A549 (cell line): Measurements from ENCODE around the gene ATXN7L1. TPM values are rescaled to one million over a fixed set of nuclear protein-coding genes. Genes with fewer than 3 reads are reported as not detected.

ENCODE experiments used
- ATAC-seq, 2 experiments: fragments of 200-7000 bp in 1 of 2; fragments of >200 bp in 1 of 2; cut with Nextera tagmentation in 1 of 2; cut with Tn5 transposase in 1 of 2; 3 replicates each; pipeline versions ENCODE4 v1.8.0 to v1.9.1; 2018 to 2020; ENCODE audit warnings: mild to moderate bottlenecking in 1 of 2, moderate library complexity in 1 of 2
- CTCF ChIA-PET: fragments of 300-600 bp; sonication (Branson Sonifier 250); formaldehyde crosslinking; extraction: SDS; loops from one replicate; lab custom pipeline; 2021; ENCODE audit warnings: antibody characterized with exemption, inconsistent platforms; lab: Yijun Ruan, JAX
- POLR2A ChIA-PET: fragments of 350-600 bp; formaldehyde crosslinking; extraction: SDS; loops from one replicate; lab custom pipeline; 2021; ENCODE audit warnings: antibody characterized with exemption, inconsistent platforms; lab: Yijun Ruan, JAX
- DNase-seq, 2 experiments: peaks; one replicate each; pipeline versions ENCODE4 v3.0.0 to v3.0.0-alpha.2; 2011 to 2016; ENCODE audit warnings: low read depth in 1 of 2, low spot score in 1 of 2
- FAIRE-seq: peaks from 2 replicates; lab custom pipeline; 2011; peaks lifted over from hg19 to GRCh38; lab: Jason Lieb, UNC
- H3K27ac ChIP-seq, 2 experiments: fragments of >200 bp; sonication (Bioruptor Twin); formaldehyde crosslinking; 3 replicates each; pipeline ENCODE4 v1.5.1; 2016 to 2017
- H3K4me1 ChIP-seq: fragments of >200 bp; sonication (Bioruptor Twin); formaldehyde crosslinking; 3 replicates; pipeline ENCODE4 v1.6.1; 2016
- H3K4me2 ChIP-seq: fragments of >200 bp; sonication (Bioruptor Twin); formaldehyde crosslinking; 3 replicates; pipeline ENCODE4 v1.6.1; 2016
- H3K4me3 ChIP-seq: fragments of >200 bp; sonication (Bioruptor Twin); formaldehyde crosslinking; 3 replicates; pipeline ENCODE4 v1.5.1; 2016
- H3K9me3 ChIP-seq: fragments of >200 bp; sonication (Bioruptor Twin); formaldehyde crosslinking; 3 replicates; pipeline ENCODE4 v1.6.1; 2016
- CHD2 ChIP-seq: fragments of 150-350 bp; IDR thresholded peaks from 2 replicates; pipeline ENCODE4 v1.6.1; 2014; ENCODE audit warnings: low read length; ENCODE audit not compliant: partially characterized antibody
- CHD4 ChIP-seq: fragments of 200-600 bp; sonication (generic); IDR thresholded peaks from 2 replicates; pipeline ENCODE4 v1.6.1; 2016; ENCODE audit warnings: antibody characterized with exemption, mild to moderate bottlenecking, borderline replicate concordance
- CTCF ChIP-seq: fragments of >200 bp; sonication (Bioruptor Twin); formaldehyde crosslinking; IDR thresholded peaks from 3 replicates; pipeline ENCODE4 v1.5.1; 2016
- EHF ChIP-seq: fragments of 250-450 bp; sonication (Bioruptor Pico); IDR thresholded peaks from 2 replicates; pipeline ENCODE4 v1.5.0; 2020; ENCODE audit warnings: mild to moderate bottlenecking
- FOSL2 ChIP-seq, 2 experiments: fragments of 450-650 bp in 1 of 2; fragments of >200 bp in 1 of 2; sonication (Bioruptor Twin) in 1 of 2; formaldehyde crosslinking; IDR thresholded peaks; 2 replicates each; pipeline versions ENCODE4 v1.5.0 to v1.6.1; 2016 to 2020; ENCODE audit warnings: mild to moderate bottlenecking in 1 of 2, moderate library complexity in 1 of 2
- HES2 ChIP-seq: fragments of >200 bp; sonication (Bioruptor Twin); formaldehyde crosslinking; IDR thresholded peaks from 2 replicates; pipeline ENCODE4 v1.6.1; 2016
- HMGXB4 ChIP-seq: fragments of 250-450 bp; sonication (Bioruptor Pico); IDR thresholded peaks from 2 replicates; pipeline ENCODE4 v1.5.0; 2021; ENCODE audit warnings: mild to moderate bottlenecking, moderate library complexity, borderline replicate concordance
- HOXA7 ChIP-seq: fragments of 250-450 bp; sonication (Bioruptor Pico); IDR thresholded peaks from 2 replicates; pipeline ENCODE4 v1.5.0; 2020; ENCODE audit warnings: mild to moderate bottlenecking, moderate library complexity
- JUN ChIP-seq, 2 experiments: fragments of >200 bp; sonication (Bioruptor Twin); formaldehyde crosslinking; IDR thresholded peaks; 2 replicates in 1 of 2; 3 replicates in 1 of 2; pipeline ENCODE4 v1.6.1; 2016 to 2017
- KDM5A ChIP-seq: fragments of 200-600 bp; sonication (generic); IDR thresholded peaks from 2 replicates; pipeline ENCODE4 v1.6.1; 2016; ENCODE audit warnings: antibody characterized with exemption, mild to moderate bottlenecking
- MAFK ChIP-seq: fragments of 450-650 bp; IDR thresholded peaks from 2 replicates; pipeline ENCODE4 v1.6.1; 2014; ENCODE audit not compliant: partially characterized antibody
- MAZ ChIP-seq: fragments of 150-350 bp; IDR thresholded peaks from 2 replicates; pipeline ENCODE4 v1.6.1; 2014; ENCODE audit warnings: antibody characterized with exemption, low read depth, low read length, borderline replicate concordance
- MYC ChIP-seq: IDR thresholded peaks from 2 replicates; pipeline ENCODE4 v1.6.1; 2012; ENCODE audit warnings: mild to moderate bottlenecking, inconsistent platforms, low read length, improper control_type of control experiment, borderline replicate concordance
- POLR2A ChIP-seq: IDR thresholded peaks from 2 replicates; pipeline ENCODE4 v1.6.1; 2012; ENCODE audit warnings: mild to moderate bottlenecking, low read length
- RARB ChIP-seq: fragments of 250-450 bp; sonication (Bioruptor Pico); IDR thresholded peaks from 2 replicates; pipeline ENCODE4 v1.8.0; 2021; ENCODE audit warnings: mild to moderate bottlenecking, moderate library complexity
- RNF2 ChIP-seq: fragments of 200-600 bp; sonication (generic); IDR thresholded peaks from 2 replicates; pipeline ENCODE4 v1.6.1; 2016; ENCODE audit warnings: low read depth, mild to moderate bottlenecking, antibody characterized with exemption, moderate library complexity, borderline replicate concordance
- USF2 ChIP-seq: fragments of 450-650 bp; IDR thresholded peaks from 2 replicates; pipeline ENCODE4 v1.6.1; 2014; ENCODE audit warnings: antibody characterized with exemption
- ZC3H11A ChIP-seq: fragments of 450-650 bp; IDR thresholded peaks from 2 replicates; pipeline ENCODE4 v1.6.1; 2014; ENCODE audit warnings: antibody characterized with exemption, mild to moderate bottlenecking
- WGBS: methylation state at CpG from one replicate; pipeline ENCODE4 v1.1.6; 2017; ENCODE audit errors: missing lambda C conversion rate; 5-methylcytosine and 5-hydroxymethylcytosine counted together
- polyA plus RNA-seq, 4 experiments: library from polyadenylated mRNA; depleted of rRNA in 3 of 4; stranded (reverse); fragments of >200 nt; fragmentation: RNase III in 1 of 4; extraction: RNeasy Plus Mini Kit Qiagen cat#74134 plus additional on column Dnase treatment in 1 of 4; gene quantifications; 2 replicates in 3 of 4; 3 replicates in 1 of 4; pipeline ENCODE4 v1.2.3, GENCODE V29; 2011 to 2017

Gene ATXN7L1
- polyA plus RNA-seq, 2 of the 4 experiments (the other 2 are of a cell fraction) = 4.5 to 5.7 TPM

GRCh38 chr7:105577251-105577650 lies 299.1 kb downstream of the ATXN7L1 start (continued):
- TF ChIP-seq HMGXB4 (CRISPR knock-in tag) = no peak
- TF ChIP-seq JUN (IDR thresholded peaks at IDR 0.05) = no peak

GRCh38 chr7:105571891-105572290 lies 304.5 kb downstream of the ATXN7L1 start:
- 96% methylated on average over 2 of the region's 2 CpGs for WGBS
- CTCF ChIA-PET = interaction anchor here (1.5 kb wide), 1 partner anchor 17 kb away, joined by 7 read pairs; no protein-coding TSS in a partner anchor
- Histone ChIP-seq H3K4me2 (no peak overlapping the region), H3K9me3 (0 out of 3 replicates have a peak, but pooled peaks cover 3% of the 10 kb centered on the region), H3K27ac (no peak overlapping the region), H3K4me1 (no peaks in the 10 kb centered on the region), H3K4me3 (no peak overlapping the region)
- TF ChIP-seq MAFK (peak; percentile 31), EHF (CRISPR knock-in tag) (no peak)
- DNase-seq = no peak
- POLR2A ChIA-PET = no interaction called here
- FAIRE-seq = no peak
- ATAC-seq = no peak

GRCh38 chr7:105567821-105568220 lies 308.6 kb downstream of the ATXN7L1 start:
- no peak for FAIRE-seq
- CTCF ChIA-PET = interaction anchor here (1.3 to 1.6 kb wide), 2 partner anchors 22 to 24 kb away, joined by 4 to 5 read pairs; no protein-coding TSS in a partner anchor
- no peak for ATAC-seq

More at GRCh38 chr7:105567821-105568220, 308.6 kb downstream of the ATXN7L1 start:
- Histone ChIP-seq H3K27ac (no peak overlapping the region), H3K4me3 (no peak overlapping the region), H3K4me1 (no peaks in the 10 kb centered on the region), H3K4me2 (no peak overlapping the region), H3K9me3 (no peaks in the 10 kb centered on the region)
- TF ChIP-seq CTCF (no peak), CHD4 (no peak), RNF2 (no peak), HES2 (no peak), POLR2A (no peak), RARB (CRISPR knock-in tag) (no peak), USF2 (no peak), ZC3H11A (no peak), KDM5A (no peak), MYC (no peak), HOXA7 (no peak), MAZ (no peak), FOSL2 (IDR thresholded peaks at IDR 0.05) (no peak), FOSL2 (CRISPR knock-in tag; IDR thresholded peaks at IDR 0.05) (no peak), CHD2 (no peak)
- POLR2A ChIA-PET = no interaction called here
- 94% methylated on average over 3 of the region's 3 CpGs for WGBS
- no peak for DNase-seq
